ENCODE results near the gene ZNF362. TPM values are rescaled to one million over a fixed set of nuclear protein-coding genes. Genes with fewer than 3 reads are reported as not detected.
A peak's percentile ranks its signal among the peaks of the same experiment; 100 is the strongest.

The ZNF362 gene
- total RNA-seq, 2 experiments from 2014 or later, result 24.7 to 26.6 TPM

GRCh38 chr1:33297911-33298622 is 41.8 kb downstream of the ZNF362 start:
- TF ChIP-seq, protein P1, sequence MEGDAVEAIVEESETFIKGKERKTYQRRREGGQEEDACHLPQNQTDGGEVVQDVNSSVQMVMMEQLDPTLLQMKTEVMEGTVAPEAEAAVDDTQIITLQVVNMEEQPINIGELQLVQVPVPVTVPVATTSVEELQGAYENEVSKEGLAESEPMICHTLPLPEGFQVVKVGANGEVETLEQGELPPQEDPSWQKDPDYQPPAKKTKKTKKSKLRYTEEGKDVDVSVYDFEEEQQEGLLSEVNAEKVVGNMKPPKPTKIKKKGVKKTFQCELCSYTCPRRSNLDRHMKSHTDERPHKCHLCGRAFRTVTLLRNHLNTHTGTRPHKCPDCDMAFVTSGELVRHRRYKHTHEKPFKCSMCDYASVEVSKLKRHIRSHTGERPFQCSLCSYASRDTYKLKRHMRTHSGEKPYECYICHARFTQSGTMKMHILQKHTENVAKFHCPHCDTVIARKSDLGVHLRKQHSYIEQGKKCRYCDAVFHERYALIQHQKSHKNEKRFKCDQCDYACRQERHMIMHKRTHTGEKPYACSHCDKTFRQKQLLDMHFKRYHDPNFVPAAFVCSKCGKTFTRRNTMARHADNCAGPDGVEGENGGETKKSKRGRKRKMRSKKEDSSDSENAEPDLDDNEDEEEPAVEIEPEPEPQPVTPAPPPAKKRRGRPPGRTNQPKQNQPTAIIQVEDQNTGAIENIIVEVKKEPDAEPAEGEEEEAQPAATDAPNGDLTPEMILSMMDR (IDR thresholded peaks at IDR 0.05), result no peak
- Mint-ChIP-seq H3K9me3 (no peaks in the 10 kb centered on the region), H3K36me3 (ENCODE audit: low read depth) (peaks cover 70% of the 10 kb centered on the region), H3K27me3 (no peaks in the 10 kb centered on the region), H3K4me1 (ENCODE audit: low read depth) (peaks cover 39% of the 10 kb centered on the region), H3K27ac (no peak overlapping the region), H3K4me3 (no peak overlapping the region)
- no peaks in the 10 kb centered on the region for H3K9me3 ChIP-seq (ENCODE audit: control insufficient read depth in 1 of 2, insufficient read depth in 1 of 2, low read length in 2 of 2)
- intact Hi-C loops (cut with DNase I, micrococcal nuclease), result loop anchor here in 1 of 2 experiments (5.0 kb wide), 1 partner anchor 186 kb away; no protein-coding TSS in a partner anchor
- DNase-seq, result no peak
- H3K27ac ChIP-seq (ENCODE audit: low read depth in 1 of 2, low read length in 2 of 2), result no peak overlapping the region
- H3K27me3 ChIP-seq (ENCODE audit: control insufficient read depth in 1 of 2, insufficient read depth in 2 of 2, low read length in 2 of 2), result no peaks in the 10 kb centered on the region
- CTCF ChIA-PET, result interaction anchor here (0.9 kb wide), 1 partner anchor 171 kb away, joined by 3 read pairs; no protein-coding TSS in a partner anchor
- H3K36me3 ChIP-seq (ENCODE audit: insufficient read depth, low read length), result peaks cover 56% of the 10 kb centered on the region
- ATAC-seq (ENCODE audit: poor library complexity), result no peak
- POLR2A ChIA-PET, result interaction anchor here (0.9 kb wide), 1 partner anchor 52 kb away, joined by 3 read pairs; no protein-coding TSS in a partner anchor
- H3K4me1 ChIP-seq (ENCODE audit: insufficient read depth, low read length), result peaks cover 28% of the 10 kb centered on the region
- no peak overlapping the region for H3K4me3 ChIP-seq (ENCODE audit: low read length)

GRCh38 chr1:33298623-33299277 is 42.5 kb downstream of the ZNF362 start:
- TF ChIP-seq, protein P1 (IDR thresholded peaks at IDR 0.05), result peak; percentile 82
- intact Hi-C loops (cut with DNase I, micrococcal nuclease), result loop anchor here in 1 of 2 experiments (5.0 kb wide), 1 partner anchor 186 kb away; no protein-coding TSS in a partner anchor
- peaks cover 64% of the 10 kb centered on the region for H3K36me3 Mint-ChIP-seq (ENCODE audit: low read depth)

DNA sequence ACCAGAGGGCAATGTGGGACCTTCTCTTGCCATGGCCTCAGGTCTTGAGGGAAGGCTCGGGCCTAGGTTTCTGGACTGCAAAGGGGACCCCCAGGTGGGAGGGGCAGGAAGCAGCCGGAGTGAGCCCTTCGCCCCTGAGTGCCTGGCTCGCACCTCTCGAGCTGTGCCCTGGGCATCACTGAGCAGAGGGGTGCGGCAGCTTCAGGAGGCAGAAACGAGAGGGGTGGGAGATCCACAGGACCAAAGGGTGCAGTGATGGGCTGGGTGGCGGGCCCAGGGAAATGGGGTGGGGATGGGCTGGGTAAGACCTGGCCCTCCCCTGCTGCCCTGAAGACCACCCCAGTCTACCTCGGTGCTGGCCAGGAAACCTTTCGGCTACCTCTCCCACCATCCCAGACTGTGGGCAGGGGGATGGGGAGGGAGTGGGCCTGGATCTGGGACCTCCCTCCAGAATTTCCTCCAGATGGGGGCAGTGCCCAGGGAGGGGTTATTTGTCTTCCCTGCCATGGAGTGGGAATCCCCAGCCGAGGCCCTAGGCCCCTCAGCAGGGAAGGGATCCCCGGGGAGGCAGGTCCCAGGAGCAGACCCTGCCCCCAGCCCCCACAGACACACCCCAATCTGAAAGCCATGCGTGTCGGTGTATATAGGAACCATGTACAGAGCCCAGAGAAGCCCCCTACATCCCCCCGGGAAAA is 43.3 kb downstream of the ZNF362 start:
- no peaks in the 10 kb centered on the region for H3K27me3 Mint-ChIP-seq
- ATAC-seq (ENCODE audit: poor library complexity) (no peak), DNase-seq (no peak)
- POLR2A ChIA-PET, result no interaction called here
- peaks cover 35% of the 10 kb centered on the region for H3K4me1 Mint-ChIP-seq (ENCODE audit: low read depth)
- H3K27ac Mint-ChIP-seq, result no peak overlapping the region
- no peak overlapping the region for H3K4me3 Mint-ChIP-seq
- peaks cover 32% of the 10 kb centered on the region for H3K4me1 ChIP-seq (ENCODE audit: insufficient read depth, low read length)
- intact Hi-C loops (cut with DNase I, micrococcal nuclease), result loop anchor here in 1 of 2 experiments (5.0 kb wide), 1 partner anchor 187 kb away; no protein-coding TSS in a partner anchor
- H3K4me3 ChIP-seq (ENCODE audit: low read length), result no peak overlapping the region
- H3K9me3 Mint-ChIP-seq, result no peaks in the 10 kb centered on the region
- H3K27me3 ChIP-seq (ENCODE audit: control insufficient read depth in 1 of 2, insufficient read depth in 2 of 2, low read length in 2 of 2), result no peaks in the 10 kb centered on the region
- TF ChIP-seq, protein P1 (IDR thresholded peaks at IDR 0.05), result no peak
- peaks cover 43% of the 10 kb centered on the region for H3K36me3 ChIP-seq (ENCODE audit: insufficient read depth, low read length)
- no peak overlapping the region for H3K27ac ChIP-seq (ENCODE audit: low read depth in 1 of 2, low read length in 2 of 2)
- no peaks in the 10 kb centered on the region for H3K9me3 ChIP-seq (ENCODE audit: control insufficient read depth in 1 of 2, insufficient read depth in 1 of 2, low read length in 2 of 2)
- peaks cover 55% of the 10 kb centered on the region for H3K36me3 Mint-ChIP-seq (ENCODE audit: low read depth)
- CTCF ChIA-PET, result no interaction called here

More at GRCh38 chr1:33298623-33299277, 42.5 kb downstream of the ZNF362 start:
- Histone ChIP-seq H3K27ac (ENCODE audit: low read depth in 1 of 2, low read length in 2 of 2) (no peak overlapping the region), H3K9me3 (ENCODE audit: control insufficient read depth in 1 of 2, insufficient read depth in 1 of 2, low read length in 2 of 2) (no peaks in the 10 kb centered on the region), H3K36me3 (ENCODE audit: insufficient read depth, low read length) (peaks cover 50% of the 10 kb centered on the region), H3K4me1 (ENCODE audit: insufficient read depth, low read length) (peaks cover 32% of the 10 kb centered on the region), H3K27me3 (ENCODE audit: control insufficient read depth in 1 of 2, insufficient read depth in 2 of 2, low read length in 2 of 2) (no peaks in the 10 kb centered on the region), H3K4me3 (ENCODE audit: low read length) (no peak overlapping the region)
- Mint-ChIP-seq H3K4me3 (no peak overlapping the region), H3K9me3 (no peaks in the 10 kb centered on the region), H3K27ac (no peak overlapping the region), H3K4me1 (ENCODE audit: low read depth) (peaks cover 44% of the 10 kb centered on the region), H3K27me3 (no peaks in the 10 kb centered on the region)
- POLR2A ChIA-PET, result interaction anchor here (0.9 kb wide), 1 partner anchor 52 kb away, joined by 3 read pairs; no protein-coding TSS in a partner anchor
- peak; percentile 23 to 72 (median 43) for DNase-seq
- ATAC-seq (ENCODE audit: poor library complexity), result peak; percentile 54
- CTCF ChIA-PET, result interaction anchor here (0.9 kb wide), 1 partner anchor 171 kb away, joined by 3 read pairs; no protein-coding TSS in a partner anchor
